ENCODE data around the gene FADS3. TPM values are rescaled to one million over a fixed set of nuclear protein-coding genes. Genes with fewer than 3 reads are reported as not detected.

Gene FADS3
- total and polyA plus RNA-seq, 9 of the 15 experiments (the other 6 are each of a cell fraction or from before 2014, with no cell fraction given): 0.97 to 148 (median 92.7) TPM

GRCh38 chr11:61919705-61920631 is 28.6 kb upstream of the FADS3 start:
- Histone ChIP-seq H3K4me1 (replicated peaks in 1 of 2; ENCODE audit: control insufficient read depth in 2 of 2, insufficient read depth in 2 of 2, low read length in 2 of 2) (peaks cover 55 to 92% of the 10 kb centered on the region in 2 experiments), H2AFZ (ENCODE audit: low read depth, low read length) (peak overlapping the region; percentile 65), H3K36me3 (ENCODE audit: control insufficient read depth, insufficient read depth, low read length) (no peaks in the 10 kb centered on the region), H3K9me3 (replicated peaks; ENCODE audit: control insufficient read depth, insufficient read depth, low read depth, low read length) (no peaks in the 10 kb centered on the region), H3K27ac (ENCODE audit: extremely low read depth, low read depth, low read length) (peak overlapping the region; percentile 71), H3K4me2 (ENCODE audit: insufficient read depth, low read length) (peak overlapping the region; percentile 96), H3K9me1 (ENCODE audit: control insufficient read depth, insufficient read depth, low read length) (no peaks in the 10 kb centered on the region), H3K9ac (ENCODE audit: insufficient read depth in 1 of 2, low read depth in 2 of 2, low read length in 2 of 2) (peak overlapping the region; percentile 55 to 80), H4K20me1 (replicated peaks; ENCODE audit: control insufficient read depth, insufficient read depth, low read length) (peaks cover 5% of the 10 kb centered on the region; the same call in 1 of the 2 replicates), H3K79me2 (ENCODE audit: control insufficient read depth, insufficient read depth, low read length) (peaks cover 51% of the 10 kb centered on the region), H3K27me3 (ENCODE audit: control insufficient read depth in 2 of 2, insufficient read depth in 2 of 2, low read length in 2 of 2) (no peaks in the 10 kb centered on the region), H3K4me3 (peak overlapping the region; percentile 63)
- WGBS (ENCODE audit: insufficient coverage, low coverage, missing lambda C conversion rate): 5% methylated on average over 13 of the region's 13 CpGs
- CTCF ChIA-PET (ENCODE audit: low intra/inter-chr PET ratio): no interaction called here
- TSS peak; percentile 54 for BruUV-seq (replicated peaks)
- peak; percentile 93 to 97 (median 94) for DNase-seq (ENCODE audit: extremely low read depth in 1 of 4, low spot score in 3 of 4)
- in situ Hi-C loops (cut with MboI): no loop called here
- ATAC-seq: peak; percentile 79
- intact Hi-C loops (cut with micrococcal nuclease): no loop called here
- FAIRE-seq: peak; percentile 97
- POLR2A ChIA-PET: interaction anchor here (0.5 to 2.2 kb wide), 8 partner anchors 8 to 290 kb away, joined by 3 to 11 read pairs (median 4); partner anchors contain the start of gene BEST1
- TF ChIP-seq MAFK (IDR thresholded peaks at IDR 0.05; ENCODE audit: low read length): no peak
- TF ChIP-seq ARHGAP35 (IDR thresholded peaks at IDR 0.05; ENCODE audit: partially characterized antibody): no peak
- TF ChIP-seq FUS (optimal IDR thresholded peaks at IDR 0.05; ENCODE audit: low read depth, low read length): no peak
- TF ChIP-seq ZNF655 (CRISPR knock-in tag; IDR thresholded peaks at IDR 0.05): no peak
- TF ChIP-seq ZNF707 (CRISPR knock-in tag; conservative IDR thresholded peaks at IDR 0.05): no peak
- peak in 1 of 2 experiments; percentile 49; a peak in 1 of 4 replicates for TF ChIP-seq FOXK2 (conservative IDR thresholded peaks at IDR 0.05 in 1 of 2, IDR thresholded peaks at IDR 0.05 in 1 of 2; ENCODE audit: low read depth in 2 of 2)
- TF ChIP-seq FOXA3 (CRISPR knock-in tag; conservative IDR thresholded peaks at IDR 0.05 in 1 of 2, IDR thresholded peaks at IDR 0.05 in 1 of 2): peak in 1 of 2 experiments; percentile 51; a peak in 1 of 4 replicates
- no peak for TF ChIP-seq BRCA1 (IDR thresholded peaks at IDR 0.05)
- no peak for TF ChIP-seq BRCA1 (CRISPR knock-in tag; IDR thresholded peaks at IDR 0.05)
- TF ChIP-seq RB1 (IDR thresholded peaks at IDR 0.05; ENCODE audit: low read depth): no peak; the same call in 1 of the 2 replicates
- TF ChIP-seq TAF9B (IDR thresholded peaks at IDR 0.05; ENCODE audit: partially characterized antibody): no peak
- TF ChIP-seq ZNF507 (tag; conservative IDR thresholded peaks at IDR 0.05): no peak
- TF ChIP-seq PRDM10 (IDR thresholded peaks at IDR 0.05; ENCODE audit: partially characterized antibody): peak; percentile 96
- no peak for TF ChIP-seq ATF1 (CRISPR knock-in tag; IDR thresholded peaks at IDR 0.05)
- TF ChIP-seq ATF1 (tag; IDR thresholded peaks at IDR 0.05): peak; percentile 53
- TF ChIP-seq ZC3H11A (IDR thresholded peaks at IDR 0.05; ENCODE audit: low read depth, low read length): no peak
- peak; percentile 84 for TF ChIP-seq ATF7 (IDR thresholded peaks at IDR 0.05)
- TF ChIP-seq ZFP30 (CRISPR knock-in tag; IDR thresholded peaks at IDR 0.05; ENCODE audit: borderline replicate concordance): no peak
- TF ChIP-seq TBL1XR1 (IDR thresholded peaks at IDR 0.05; ENCODE audit: low read length in 2 of 2): peak; percentile 50 to 58; a peak in 2 of 4 replicates

Measured in K562 (cell line).